CD14-positive monocyte (primary cell): ENCODE measurements around the gene TADA1. TPM values are rescaled to one million over a fixed set of nuclear protein-coding genes. Genes with fewer than 3 reads are reported as not detected.

Experiments
- DNase-seq, 3 donors: peaks; one replicate each; pipeline ENCODE4 v3.0.0-alpha.2; 2011 to 2022
- H2AFZ ChIP-seq: 2 replicates; pipeline ENCODE4 v1.6.0; 2012; ENCODE audit warnings: mild to moderate bottlenecking, low read depth, low read length, inconsistent platforms; ENCODE audit not compliant: insufficient read depth, poor library complexity, severe bottlenecking
- H3K27ac ChIP-seq, 2 donors: 1 replicate in 1 of 2; 2 replicates in 1 of 2; pipeline ENCODE4 v1.5.1; 2012 to 2013; ENCODE audit warnings: low read length in 2 of 2, control low read depth in 1 of 2, inconsistent platforms in 1 of 2, low read depth in 1 of 2, mild to moderate bottlenecking in 1 of 2
- H3K27me3 ChIP-seq, 2 donors: one replicate each; pipeline versions ENCODE4 v1.6.0 to v1.6.1; 2011 to 2013; ENCODE audit warnings: low read length in 2 of 2; ENCODE audit not compliant: control insufficient read depth in 2 of 2, insufficient read depth in 2 of 2
- H3K36me3 ChIP-seq, 2 donors: replicated peaks in 1 of 2; 1 replicate in 1 of 2; 2 replicates in 1 of 2; pipeline versions ENCODE4 v1.5.1 to v1.6.1; 2012 to 2013; ENCODE audit warnings: low read length in 2 of 2, control low read depth in 1 of 2, inconsistent platforms in 1 of 2, mild to moderate bottlenecking in 1 of 2; ENCODE audit not compliant: insufficient read depth in 2 of 2, control insufficient read depth in 1 of 2
- H3K4me1 ChIP-seq, 2 donors: 1 replicate in 1 of 2; 2 replicates in 1 of 2; pipeline versions ENCODE4 v1.5.1 to v1.6.1; 2012 to 2013; ENCODE audit warnings: low read length in 2 of 2, control low read depth in 1 of 2, inconsistent platforms in 1 of 2, mild to moderate bottlenecking in 1 of 2, moderate library complexity in 1 of 2; ENCODE audit not compliant: insufficient read depth in 2 of 2, control insufficient read depth in 1 of 2
- H3K4me2 ChIP-seq: replicated peaks from 2 replicates; pipeline ENCODE3; 2012; ENCODE audit warnings: low read length, moderate library complexity, mild to moderate bottlenecking; ENCODE audit not compliant: poor library complexity, severe bottlenecking; ENCODE audit errors: extremely low read depth
- H3K4me3 ChIP-seq, 3 experiments: fragments of 200-600 bp in 1 of 3; sonication (generic) in 1 of 3; replicated peaks in 1 of 3; 1 replicate in 2 of 3; 2 replicates in 1 of 3; pipeline ENCODE4 v1.5.1; 2011 to 2013; ENCODE audit warnings: low read length in 3 of 3, mild to moderate bottlenecking in 3 of 3, control low read depth in 2 of 3, low read depth in 2 of 3, inconsistent platforms in 1 of 3, moderate library complexity in 1 of 3
- H3K79me2 ChIP-seq: 2 replicates; pipeline ENCODE4 v1.6.0; 2012; ENCODE audit warnings: mild to moderate bottlenecking, control low read depth, inconsistent platforms, low read length, moderate library complexity; ENCODE audit not compliant: insufficient read depth
- H3K9ac ChIP-seq: 2 replicates; pipeline ENCODE4 v1.6.0; 2017; ENCODE audit warnings: low read length, mild to moderate bottlenecking; ENCODE audit not compliant: insufficient read depth, poor library complexity, severe bottlenecking
- H3K9me3 ChIP-seq, 2 donors: replicated peaks in 1 of 2; 1 replicate in 1 of 2; 2 replicates in 1 of 2; pipeline versions ENCODE4 v1.5.1 to v1.6.1; 2012 to 2013; ENCODE audit warnings: low read length in 2 of 2, control low read depth in 1 of 2; ENCODE audit not compliant: control insufficient read depth in 1 of 2, insufficient read depth in 1 of 2
- H4K20me1 ChIP-seq: 2 replicates; pipeline ENCODE4 v1.6.0; 2012; ENCODE audit warnings: mild to moderate bottlenecking, low read length, control low read depth, moderate library complexity; ENCODE audit not compliant: insufficient read depth
- H3K27ac Mint-ChIP-seq, 7 donors: one replicate each; pipeline ENCODE4 v1.8.0; 2020; ENCODE audit warnings: mild to moderate bottlenecking in 7 of 7, mixed read lengths in 7 of 7, moderate library complexity in 6 of 7, inconsistent platforms in 2 of 7
- H3K27me3 Mint-ChIP-seq, 3 donors: one replicate each; pipeline ENCODE4 v1.8.0; 2021 to 2022; ENCODE audit warnings: low read depth in 3 of 3, mild to moderate bottlenecking in 3 of 3, mixed read lengths in 3 of 3, moderate library complexity in 3 of 3, inconsistent platforms in 1 of 3
- H3K36me3 Mint-ChIP-seq, 2 donors: one replicate each; pipeline ENCODE4 v1.8.0; 2020; ENCODE audit warnings: mixed read lengths in 2 of 2, inconsistent platforms in 1 of 2, mild to moderate bottlenecking in 1 of 2
- H3K4me1 Mint-ChIP-seq: one replicate; pipeline ENCODE4 v1.8.0; 2020; ENCODE audit warnings: mild to moderate bottlenecking, mixed read lengths
- H3K4me3 Mint-ChIP-seq, 2 donors: one replicate each; pipeline ENCODE4 v1.8.0; 2020; ENCODE audit warnings: mild to moderate bottlenecking in 2 of 2, mixed read lengths in 2 of 2, moderate library complexity in 1 of 2
- H3K9me3 Mint-ChIP-seq, 7 donors: one replicate each; pipeline ENCODE4 v1.8.0; 2020 to 2022; ENCODE audit warnings: mixed read lengths in 7 of 7, mild to moderate bottlenecking in 6 of 7, moderate library complexity in 6 of 7, inconsistent platforms in 2 of 7
- CTCF ChIP-seq: fragments of 200-600 bp; IDR thresholded peaks from one replicate; pipeline ENCODE4 v1.8.0; 2022; ENCODE audit warnings: antibody characterized with exemption, mild to moderate bottlenecking
- WGBS: methylation state at CpG from one replicate; pipeline ENCODE4 v1.1.5; 2013; ENCODE audit warnings: missing lambda C conversion rate; ENCODE audit not compliant: insufficient coverage; 5-methylcytosine and 5-hydroxymethylcytosine counted together
- intact Hi-C, 2 donors: fragments of 100-400 bp; cut with micrococcal nuclease; formaldehyde crosslinking; loops; one replicate each; pipeline versions ENCODE4 v1.15.0 to v1.15.1; 2023
- polyA plus RNA-seq, 3 donors: library from polyadenylated mRNA; depleted of rRNA in 1 of 3; unstranded in 2 of 3; stranded (reverse) in 1 of 3; fragments of 300-500 nt in 2 of 3; fragments of >200 nt in 1 of 3; fragmentation: Illumina TruSeq in 2 of 3; gene quantifications; 1 replicate in 2 of 3; 2 replicates in 1 of 3; pipeline ENCODE4 v1.2.3, GENCODE V29; 2012 to 2021

Gene TADA1
- polyA plus RNA-seq, 3 donors, result 6.4 to 8.0 (median 7.9) TPM

GRCh38 chr1:166905136-166905535 lies 29.1 kb upstream of the TADA1 start:
- no peaks in the 10 kb centered on the region for H3K27me3 ChIP-seq
- H3K4me1 ChIP-seq, result peaks cover 25 to 34% of the 10 kb centered on the region in 2 donors
- Mint-ChIP-seq H3K36me3 (peaks cover 0 to 3% of the 10 kb centered on the region in 2 donors), H3K9me3 (peaks cover 0 to 8% (median 2%) of the 10 kb centered on the region in 7 donors), H3K27me3 (peaks cover 0 to 1% (median 1%) of the 10 kb centered on the region in 3 donors), H3K27ac (no peak overlapping the region), H3K4me3 (no peak overlapping the region), H3K4me1 (peaks cover 35% of the 10 kb centered on the region)
- no peaks in the 10 kb centered on the region for H3K36me3 ChIP-seq
- H3K4me2 ChIP-seq, result no peak overlapping the region
- 100% methylated on average over 1 of the region's 2 CpGs for WGBS
- no peaks in the 10 kb centered on the region for H4K20me1 ChIP-seq
- no peak for DNase-seq
- H3K27ac ChIP-seq, result no peak overlapping the region
- no peak overlapping the region for H2AFZ ChIP-seq
- H3K4me3 ChIP-seq, result no peak overlapping the region
- TF ChIP-seq CTCF, result no peak
- H3K79me2 ChIP-seq, result no peaks in the 10 kb centered on the region
- H3K9ac ChIP-seq, result no peak overlapping the region
- H3K9me3 ChIP-seq, result no peaks in the 10 kb centered on the region
- intact Hi-C loops, result no loop called here

- Histone ChIP-seq H3K36me3 (no peaks in the 10 kb centered on the region), H3K9me3 (peaks cover 2% of the 10 kb centered on the region in 2 donors), H3K79me2 (no peaks in the 10 kb centered on the region), H3K9ac (no peak overlapping the region), H3K27ac (peak overlapping the region in 1 of 2 donors; percentile 64), H3K4me1 (peaks cover 25 to 34% of the 10 kb centered on the region in 2 donors), H3K4me3 (peak overlapping the region in 1 of 3 experiments; percentile 19), H3K27me3 (no peaks in the 10 kb centered on the region), H3K4me2 (peak overlapping the region; percentile 28), H2AFZ (no peak overlapping the region), H4K20me1 (no peaks in the 10 kb centered on the region)
- DNase-seq, result peak; percentile 51 to 66 (median 53)
- TF ChIP-seq CTCF, result no peak
- H3K4me1 Mint-ChIP-seq, result peaks cover 34% of the 10 kb centered on the region
- peaks cover 0 to 9% (median 4%) of the 10 kb centered on the region in 7 donors for H3K9me3 Mint-ChIP-seq
- H3K4me3 Mint-ChIP-seq, result peak overlapping the region in 1 of 2 donors; percentile 24
- WGBS, result no CpG with 5 or more reads among the region's 1 CpG
- peaks cover 0 to 3% of the 10 kb centered on the region in 2 donors for H3K36me3 Mint-ChIP-seq
- peak overlapping the region; percentile 48 to 88 (median 80) for H3K27ac Mint-ChIP-seq
- intact Hi-C loops, result no loop called here
- H3K27me3 Mint-ChIP-seq, result peaks cover 0 to 1% (median 1%) of the 10 kb centered on the region in 3 donors
Observed at GRCh38 chr1:166903232-166903631, 27.2 kb upstream of the TADA1 start.
